ENCODE data around the gene MSS51.

The MSS51 gene

GRCh38 chr10:73408978-73409521 lies 24.3 kb downstream of the MSS51 start:
- no peak for TF ChIP-seq CTCF (IDR thresholded peaks at IDR 0.05; ENCODE audit: insufficient read depth, low read depth, low read length, missing control alignments)
- no peak overlapping the region for H3K4me3 ChIP-seq (ENCODE audit: low read depth, low read length)
- no peak for DNase-seq (ENCODE audit: low read depth)

GRCh38 chr10:73408061-73408460 lies 25.3 kb downstream of the MSS51 start:
- TF ChIP-seq CTCF (IDR thresholded peaks at IDR 0.05; ENCODE audit: insufficient read depth, low read depth, low read length, missing control alignments), result no peak
- H3K4me3 ChIP-seq (ENCODE audit: low read depth, low read length), result no peak overlapping the region
- no peak for DNase-seq (ENCODE audit: low read depth)

- DNase-seq (ENCODE audit: low read depth), result no peak
- H3K4me3 ChIP-seq (ENCODE audit: low read depth, low read length), result no peak overlapping the region
- no peak for TF ChIP-seq CTCF (IDR thresholded peaks at IDR 0.05; ENCODE audit: insufficient read depth, low read depth, low read length, missing control alignments)
Measured at GRCh38 chr10:73407495-73407894, 25.9 kb downstream of the MSS51 start.

GRCh38 chr10:73406846-73407245 lies 26.5 kb downstream of the MSS51 start:
- no peak for TF ChIP-seq CTCF (IDR thresholded peaks at IDR 0.05; ENCODE audit: insufficient read depth, low read depth, low read length, missing control alignments)
- no peak for DNase-seq (ENCODE audit: low read depth)
- H3K4me3 ChIP-seq (ENCODE audit: low read depth, low read length), result no peak overlapping the region

GRCh38 chr10:73405556-73405955 lies 27.8 kb downstream of the MSS51 start:
- DNase-seq (ENCODE audit: low read depth), result no peak
- H3K4me3 ChIP-seq (ENCODE audit: low read depth, low read length), result no peak overlapping the region
- no peak for TF ChIP-seq CTCF (IDR thresholded peaks at IDR 0.05; ENCODE audit: insufficient read depth, low read depth, low read length, missing control alignments)

GRCh38 chr10:73404690-73405089 lies 28.7 kb downstream of the MSS51 start:
- TF ChIP-seq CTCF (IDR thresholded peaks at IDR 0.05; ENCODE audit: insufficient read depth, low read depth, low read length, missing control alignments), result no peak
- DNase-seq (ENCODE audit: low read depth), result no peak
- H3K4me3 ChIP-seq (ENCODE audit: low read depth, low read length), result no peak overlapping the region

GRCh38 chr10:73401636-73402035 lies 31.7 kb downstream of the MSS51 start:
- no peak for TF ChIP-seq CTCF (IDR thresholded peaks at IDR 0.05; ENCODE audit: insufficient read depth, low read depth, low read length, missing control alignments)
- H3K4me3 ChIP-seq (ENCODE audit: low read depth, low read length), result no peak overlapping the region
- DNase-seq (ENCODE audit: low read depth), result no peak
